GM12801 (cell line): Measurements from ENCODE around the gene PSMB10.

Source experiments
- CTCF ChIP-seq: IDR thresholded peaks from one replicate; pipeline ENCODE4 v1.5.1; 2011; ENCODE audit warnings: control low read depth; ENCODE audit not compliant: insufficient read length; ENCODE audit errors: extremely low read depth

PSMB10 gene

DNA sequence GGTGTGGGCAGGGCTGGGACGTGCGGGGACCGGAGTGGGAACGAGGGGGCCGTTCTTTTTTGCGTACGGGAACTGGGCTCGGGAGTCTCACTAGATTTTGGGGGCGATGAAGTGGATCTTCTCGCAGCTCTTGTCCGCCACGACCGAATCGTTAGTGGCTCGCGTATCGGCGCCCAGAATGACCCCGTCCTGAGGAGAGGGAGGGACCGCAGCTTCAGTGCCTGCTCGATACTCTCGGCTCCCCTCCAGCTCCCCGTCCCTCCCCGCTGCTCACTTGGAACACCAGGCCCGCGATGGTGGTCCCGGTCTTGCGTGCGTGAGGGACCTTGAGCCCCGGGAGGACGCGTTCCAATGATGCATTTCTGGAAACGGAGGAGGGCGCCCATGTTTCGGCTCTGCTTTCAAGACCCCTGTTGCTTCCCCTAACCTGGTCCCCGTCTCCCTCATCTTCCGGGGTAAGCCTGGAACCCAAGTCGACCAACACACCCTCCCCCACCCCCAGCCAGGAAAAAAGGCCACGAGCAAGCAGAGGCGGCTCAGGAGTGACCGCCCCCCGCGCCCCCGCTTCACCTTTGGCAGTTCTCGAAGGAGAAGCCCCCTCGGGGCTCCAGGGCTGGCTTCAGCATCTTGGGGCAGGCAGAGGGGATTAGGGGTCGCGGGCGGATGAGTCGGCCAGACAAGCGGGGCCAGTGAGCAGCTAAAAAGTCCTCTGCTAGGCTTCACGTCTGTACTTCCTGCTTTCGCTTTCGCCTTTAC is at the start of gene PSMB10:
Gene PSMB10 (minus strand): TSS at position 727 of the 756 bp plus-strand sequence. CDS start 101 bp downstream, at position 626.
- no peak for TF ChIP-seq CTCF

GRCh38 chr16:67982011-67982696 is 45.5 kb upstream of the PSMB10 start:
- no peak for TF ChIP-seq CTCF

DNA sequence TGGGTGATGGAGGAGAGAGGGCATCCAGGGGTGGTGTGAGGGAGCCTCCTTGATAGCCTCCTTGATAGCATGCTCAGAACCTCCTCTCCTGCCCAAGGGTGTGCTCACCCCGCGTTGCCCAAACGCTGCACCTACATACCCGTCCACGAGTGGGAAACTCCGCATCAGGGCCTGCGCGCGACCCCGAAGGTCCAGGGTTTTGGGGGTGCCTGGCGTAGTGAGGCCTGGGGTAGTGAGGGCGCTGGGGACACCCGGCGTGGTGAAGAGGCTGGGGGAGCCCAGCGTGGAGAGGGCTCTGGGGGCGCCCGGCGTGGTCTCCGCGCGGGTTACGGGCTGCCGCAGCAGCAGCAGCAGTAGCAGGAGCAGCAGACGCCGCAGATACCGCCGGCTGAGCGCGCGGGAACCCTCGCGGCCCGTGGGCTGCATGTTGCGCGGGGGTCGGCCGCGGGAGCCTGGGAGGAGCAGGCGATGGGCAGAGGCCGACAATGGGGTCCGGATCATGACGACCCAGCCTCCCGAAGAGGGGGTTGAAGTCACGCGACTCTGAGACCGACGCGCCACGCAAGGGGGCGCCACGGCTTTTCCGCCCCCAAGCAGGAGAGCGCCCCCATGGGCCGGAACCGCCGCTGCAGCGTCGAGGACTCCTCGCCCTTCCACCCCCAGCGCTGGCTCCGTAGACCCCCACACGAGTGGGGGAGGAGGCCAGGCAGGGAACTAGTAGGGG is 43.5 kb upstream of the PSMB10 start, which contains the start of gene DPEP3:
Gene DPEP3 (minus strand): TSS at position 545 of the 724 bp plus-strand sequence. CDS start 119 bp downstream, at position 426.
- no peak for TF ChIP-seq CTCF

DNA sequence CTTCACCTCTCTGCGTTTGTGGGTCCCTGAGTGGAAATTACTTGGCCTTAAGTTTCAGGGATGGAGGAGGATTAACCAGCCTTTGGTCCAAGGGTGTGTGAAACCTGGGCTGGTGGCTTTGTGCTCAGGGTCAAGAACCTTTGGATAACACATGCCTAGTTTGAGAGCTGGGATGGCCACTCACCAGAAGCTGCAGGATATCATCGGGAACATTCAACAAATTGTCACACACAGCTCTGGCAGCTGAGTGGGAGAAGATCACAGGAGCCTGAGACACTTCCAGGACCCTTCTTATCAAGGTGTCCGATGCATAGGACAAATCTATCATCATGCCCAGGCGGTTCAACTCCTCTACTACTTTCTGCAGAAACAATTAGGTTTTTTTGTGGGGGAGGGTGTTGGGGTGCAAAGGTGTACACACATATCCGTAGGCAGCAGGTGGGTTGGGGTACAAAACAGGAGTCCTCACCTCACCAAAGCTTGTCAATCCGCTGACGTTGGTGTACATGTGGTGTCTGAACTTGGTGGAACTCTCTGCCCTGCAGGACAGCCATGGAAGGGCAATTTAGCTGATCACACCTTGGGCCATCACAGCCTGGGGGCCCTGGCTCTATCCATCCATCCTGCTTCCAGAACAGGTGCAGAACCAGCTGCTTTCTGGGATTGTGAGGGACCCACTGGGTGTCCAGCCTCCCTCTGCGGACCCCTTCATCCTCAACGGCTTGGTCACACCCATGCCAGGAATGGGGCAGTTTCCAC is 41.0 kb upstream of the PSMB10 start:
- TF ChIP-seq CTCF, result no peak

DNA sequence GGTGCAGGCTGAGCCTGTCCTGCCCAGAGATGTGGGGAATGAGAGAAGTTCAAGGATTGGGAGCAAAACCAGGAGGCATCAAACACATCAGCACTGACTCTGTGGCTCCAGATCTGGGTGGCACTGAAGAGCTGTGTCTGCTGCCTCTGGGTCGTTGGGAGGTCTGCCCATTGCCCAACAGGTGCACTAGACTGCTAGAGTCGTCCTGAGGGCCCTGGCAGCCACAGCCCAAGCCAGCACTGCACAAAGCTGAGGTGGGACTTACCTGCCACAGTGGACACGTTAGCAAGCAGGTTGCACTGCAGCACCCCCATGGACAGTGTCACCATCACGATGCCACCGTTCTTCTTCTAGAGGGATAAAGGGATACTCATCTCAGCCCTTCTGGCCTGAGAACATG is 40.4 kb upstream of the PSMB10 start:
- no peak for TF ChIP-seq CTCF

- no peak for TF ChIP-seq CTCF
These were observed 39.6 kb upstream of the PSMB10 start for GRCh38 chr16:67976205-67976604.
